Prostate gland (tissue), 2 donors: ENCODE data around the gene TMEM190. TPM values are rescaled to one million over a fixed set of nuclear protein-coding genes. Genes with fewer than 3 reads are reported as not detected.

Experiments used
- DNase-seq: peaks from one replicate; pipeline ENCODE4 v3.0.0-alpha.2; 2019; ENCODE audit warnings: low spot score
- H3K27ac ChIP-seq, 2 donors: fragments of 200-600 bp; sonication (generic); 2 replicates each; pipeline ENCODE4 v1.5.1; 2017 to 2019
- H3K27me3 ChIP-seq: fragments of 200-600 bp; sonication (generic); replicated peaks from 2 replicates; pipeline ENCODE4 v1.5.1; 2019; ENCODE audit not compliant: insufficient read depth
- H3K36me3 ChIP-seq, 2 donors: fragments of 200-600 bp; sonication (generic); 1 replicate in 1 of 2; 2 replicates in 1 of 2; pipeline versions ENCODE4 v1.5.1 to v1.8.1; 2017 to 2019
- H3K4me1 ChIP-seq: fragments of 200-600 bp; sonication (generic); replicated peaks from 2 replicates; pipeline ENCODE4 v1.5.1; 2019
- H3K4me3 ChIP-seq, 2 donors: fragments of 200-600 bp; sonication (generic); 2 replicates each; pipeline ENCODE4 v1.5.1; 2017 to 2019
- H3K9me3 ChIP-seq: fragments of 200-600 bp; sonication (generic); 2 replicates; pipeline ENCODE4 v1.5.1; 2017
- POLR2A ChIP-seq: fragments of 450-650 bp; IDR thresholded peaks from one replicate; pipeline ENCODE4 v1.6.1; 2016; ENCODE audit warnings: antibody characterized with exemption, mild to moderate bottlenecking
- POLR2AphosphoS5 ChIP-seq: sonication (generic); formaldehyde crosslinking; IDR thresholded peaks from one replicate; pipeline ENCODE4 v1.6.1; 2017; ENCODE audit warnings: antibody characterized with exemption
- WGBS: methylation state at CpG from one replicate; pipeline ENCODE4 v1.1.5; 2018; 5-methylcytosine and 5-hydroxymethylcytosine counted together
- intact Hi-C: fragments of 100-400 bp; cut with DNase I; formaldehyde crosslinking; loops from one replicate; pipeline ENCODE4 v1.14.2; 2022
- total RNA-seq, 2 donors: library from RNA; depleted of rRNA; stranded (reverse); fragments of >200 nt; gene quantifications; one replicate each; pipeline ENCODE4 v1.1.0, GENCODE V29; 2016
- TF ChIP-seq, protein P1 (sequence below), 4 experiments: fragments of 200-600 bp in 2 of 4; fragments of 450-650 bp in 2 of 4; sonication (generic) in 2 of 4; IDR thresholded peaks; 1 replicate in 3 of 4; 2 replicates in 1 of 4; pipeline ENCODE4 v1.5.1; 2016 to 2019; ENCODE audit warnings: antibody characterized with exemption in 4 of 4, mild to moderate bottlenecking in 2 of 4, moderate library complexity in 2 of 4

TMEM190 gene
- total RNA-seq, 2 donors from 2014 or later = not detected

GRCh38 chr19:55386493-55386971 lies 9.9 kb downstream of the TMEM190 start:
- TF ChIP-seq POLR2A = no peak
- TF ChIP-seq POLR2AphosphoS5 = no peak
- TF ChIP-seq, protein P1, sequence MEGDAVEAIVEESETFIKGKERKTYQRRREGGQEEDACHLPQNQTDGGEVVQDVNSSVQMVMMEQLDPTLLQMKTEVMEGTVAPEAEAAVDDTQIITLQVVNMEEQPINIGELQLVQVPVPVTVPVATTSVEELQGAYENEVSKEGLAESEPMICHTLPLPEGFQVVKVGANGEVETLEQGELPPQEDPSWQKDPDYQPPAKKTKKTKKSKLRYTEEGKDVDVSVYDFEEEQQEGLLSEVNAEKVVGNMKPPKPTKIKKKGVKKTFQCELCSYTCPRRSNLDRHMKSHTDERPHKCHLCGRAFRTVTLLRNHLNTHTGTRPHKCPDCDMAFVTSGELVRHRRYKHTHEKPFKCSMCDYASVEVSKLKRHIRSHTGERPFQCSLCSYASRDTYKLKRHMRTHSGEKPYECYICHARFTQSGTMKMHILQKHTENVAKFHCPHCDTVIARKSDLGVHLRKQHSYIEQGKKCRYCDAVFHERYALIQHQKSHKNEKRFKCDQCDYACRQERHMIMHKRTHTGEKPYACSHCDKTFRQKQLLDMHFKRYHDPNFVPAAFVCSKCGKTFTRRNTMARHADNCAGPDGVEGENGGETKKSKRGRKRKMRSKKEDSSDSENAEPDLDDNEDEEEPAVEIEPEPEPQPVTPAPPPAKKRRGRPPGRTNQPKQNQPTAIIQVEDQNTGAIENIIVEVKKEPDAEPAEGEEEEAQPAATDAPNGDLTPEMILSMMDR (IDR thresholded peaks at IDR 0.05) = no peak
- intact Hi-C loops = loop anchor here (5.0 kb wide), 2 partner anchors 44 to 84 kb away; no protein-coding TSS in a partner anchor
- 1% methylated on average over 33 of the region's 33 CpGs for WGBS
- H3K27me3 ChIP-seq = no peaks in the 10 kb centered on the region
- no peaks in the 10 kb centered on the region for H3K9me3 ChIP-seq
- peak overlapping the region; percentile 74 to 78 for H3K4me3 ChIP-seq
- DNase-seq = no peak
- H3K27ac ChIP-seq = peak overlapping the region; percentile 93 to 96
- peaks cover 30% of the 10 kb centered on the region for H3K4me1 ChIP-seq
- H3K36me3 ChIP-seq = peaks cover 0 to 5% of the 10 kb centered on the region in 2 donors

GRCh38 chr19:55387736-55388497 lies 11.3 kb downstream of the TMEM190 start:
- Histone ChIP-seq H3K36me3 (peaks cover 0 to 5% of the 10 kb centered on the region in 2 donors), H3K9me3 (no peaks in the 10 kb centered on the region), H3K27me3 (no peaks in the 10 kb centered on the region), H3K4me1 (peaks cover 30% of the 10 kb centered on the region), H3K4me3 (peak overlapping the region; percentile 17 to 74), H3K27ac (no peak overlapping the region)
- no peak for DNase-seq
- intact Hi-C loops = loop anchor here (5.0 kb wide), 2 partner anchors 46 to 86 kb away; no protein-coding TSS in a partner anchor
- 68% methylated on average over 24 of the region's 24 CpGs for WGBS
- TF ChIP-seq, protein P1 (IDR thresholded peaks at IDR 0.05) = no peak
- TF ChIP-seq POLR2AphosphoS5 = no peak
- no peak for TF ChIP-seq POLR2A

DNA sequence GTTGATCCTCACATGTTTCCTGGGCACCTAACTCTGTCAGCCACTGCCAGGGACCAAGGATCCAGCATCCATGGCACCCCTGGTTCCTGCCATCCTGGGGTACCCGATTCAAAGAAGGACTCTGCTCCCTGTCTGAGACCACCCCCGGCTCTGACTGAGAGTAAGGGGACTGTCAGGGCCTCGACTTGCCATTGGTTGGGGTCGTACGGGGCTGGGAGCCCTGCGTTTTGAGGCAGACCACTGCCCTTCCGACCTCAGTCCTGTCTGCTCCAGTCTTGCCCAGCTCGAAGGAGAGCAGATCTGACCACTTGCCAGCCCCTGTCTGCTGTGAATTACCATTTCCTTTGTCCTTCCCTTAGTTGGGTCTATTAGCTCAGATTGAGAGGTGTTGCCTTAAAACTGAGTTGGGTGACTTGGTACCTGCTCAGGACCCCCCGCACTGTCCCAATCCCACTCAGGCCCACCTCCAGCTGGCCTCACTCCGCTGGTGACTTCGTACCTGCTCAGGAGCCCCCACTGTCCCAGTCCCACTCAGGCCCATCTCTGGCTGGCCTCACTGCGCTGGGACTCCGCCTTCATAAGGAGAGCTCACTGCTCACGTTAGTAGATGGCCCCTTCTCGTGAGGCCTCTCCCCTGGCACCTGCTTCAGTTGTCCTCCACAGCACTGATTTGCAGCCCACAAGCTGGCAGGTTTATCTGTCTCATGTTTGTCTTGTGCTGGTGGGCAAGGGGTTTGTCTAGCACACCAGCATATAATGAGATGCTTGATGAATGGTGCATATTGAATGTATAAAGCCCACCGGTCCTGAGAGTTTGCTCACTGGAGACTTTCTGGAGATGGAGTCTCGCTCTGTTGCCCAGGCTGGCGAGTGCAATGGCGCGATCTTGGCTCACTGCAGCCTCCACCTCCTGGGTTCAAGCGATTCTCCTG lies 13.0 kb downstream of the TMEM190 start:
- 77% methylated on average over 21 of the region's 21 CpGs for WGBS
- TF ChIP-seq POLR2A (no peak), POLR2AphosphoS5 (no peak)
- TF ChIP-seq, protein P1 (IDR thresholded peaks at IDR 0.05) = no peak
- Histone ChIP-seq H3K4me3 (no peak overlapping the region), H3K9me3 (no peaks in the 10 kb centered on the region), H3K36me3 (peaks cover 0 to 5% of the 10 kb centered on the region in 2 donors), H3K27ac (no peak overlapping the region), H3K27me3 (no peaks in the 10 kb centered on the region), H3K4me1 (peaks cover 25% of the 10 kb centered on the region)
- DNase-seq = no peak
- intact Hi-C loops = loop anchor here (5.0 kb wide), 2 partner anchors 47 to 87 kb away; no protein-coding TSS in a partner anchor

- WGBS = 69% methylated on average over 7 of the region's 7 CpGs
- no peaks in the 10 kb centered on the region for H3K9me3 ChIP-seq
- H3K4me1 ChIP-seq = peaks cover 20% of the 10 kb centered on the region
- H3K4me3 ChIP-seq = no peak overlapping the region
- intact Hi-C loops = no loop called here
- no peak overlapping the region for H3K27ac ChIP-seq
- no peaks in the 10 kb centered on the region for H3K27me3 ChIP-seq
- no peak for DNase-seq
- TF ChIP-seq POLR2AphosphoS5 = no peak
- TF ChIP-seq, protein P1 (IDR thresholded peaks at IDR 0.05) = no peak
- TF ChIP-seq POLR2A = no peak
- H3K36me3 ChIP-seq = peaks cover 0 to 5% of the 10 kb centered on the region in 2 donors
Measured at GRCh38 chr19:55390461-55390880, 13.8 kb downstream of the TMEM190 start.
